Activated T-helper 1 cell treated with Interleukin-2 at 50 U/mL for 16 hours (primary cell): ENCODE data around the gene ATRNL1.

Experiments used
- DNase-seq: peaks from one replicate; pipeline ENCODE4 v3.0.0-alpha.2; 2020; ENCODE audit warnings: low read depth

The ATRNL1 gene

GRCh38 chr10:115903845-115904244 lies 810.7 kb downstream of the ATRNL1 start:
- no peak for DNase-seq

- DNase-seq = no peak
Measured at GRCh38 chr10:115909037-115909436, 815.9 kb downstream of the ATRNL1 start.

- DNase-seq = no peak
Measured at GRCh38 chr10:115909962-115910731, 817.0 kb downstream of the ATRNL1 start.

- DNase-seq = no peak
Measured at GRCh38 chr10:115914475-115914874, 821.3 kb downstream of the ATRNL1 start.

GRCh38 chr10:115915429-115915828 lies 822.3 kb downstream of the ATRNL1 start:
- DNase-seq = no peak

GRCh38 chr10:115918812-115919211 lies 825.6 kb downstream of the ATRNL1 start:
- no peak for DNase-seq

GRCh38 chr10:115921795-115922194 lies 828.6 kb downstream of the ATRNL1 start:
- DNase-seq = no peak

GRCh38 chr10:115931309-115931708 lies 838.1 kb downstream of the ATRNL1 start:
- no peak for DNase-seq

GRCh38 chr10:115932099-115932498 lies 838.9 kb downstream of the ATRNL1 start:
- DNase-seq = no peak

GRCh38 chr10:115933098-115933497 lies 839.9 kb downstream of the ATRNL1 start:
- DNase-seq = no peak

- no peak for DNase-seq
Measured at GRCh38 chr10:115935731-115936130, 842.6 kb downstream of the ATRNL1 start.

- no peak for DNase-seq
Measured at GRCh38 chr10:115936926-115937767, 844.0 kb downstream of the ATRNL1 start.

GRCh38 chr10:115937768-115938056 lies 844.5 kb downstream of the ATRNL1 start:
- DNase-seq = no peak

- DNase-seq = no peak
Measured at GRCh38 chr10:115939101-115939854, 846.1 kb downstream of the ATRNL1 start.

- no peak for DNase-seq
Measured at GRCh38 chr10:115941361-115941771, 848.2 kb downstream of the ATRNL1 start.

GRCh38 chr10:115942101-115942500 lies 848.9 kb downstream of the ATRNL1 start:
- no peak for DNase-seq

- no peak for DNase-seq
Measured at GRCh38 chr10:115944538-115944937, 851.4 kb downstream of the ATRNL1 start.

- no peak for DNase-seq
Measured at GRCh38 chr10:115945701-115946445, 852.7 kb downstream of the ATRNL1 start.

GRCh38 chr10:115947104-115947503 lies 853.9 kb downstream of the ATRNL1 start:
- no peak for DNase-seq

GRCh38 chr10:115948465-115948864 lies 855.3 kb downstream of the ATRNL1 start:
- DNase-seq = no peak

- no peak for DNase-seq
Measured at GRCh38 chr10:115949282-115949844, 856.2 kb downstream of the ATRNL1 start.

- DNase-seq = no peak
Measured at GRCh38 chr10:115950320-115950719, 857.2 kb downstream of the ATRNL1 start.
